DOHH2 (cell line): ENCODE results near the gene CTCF.

Experiments used
- H3F3A ChIP-seq: fragments of 200-600 bp; sonication (generic), shearing (Covaris generic); 2 replicates; pipeline ENCODE4 v1.6.0; 2016; ENCODE audit warnings: antibody characterized with exemption, mild to moderate bottlenecking; ENCODE audit not compliant: control insufficient read depth, insufficient read depth
- H3K27ac ChIP-seq: fragments of 200-600 bp; sonication (generic); 2 replicates; pipeline ENCODE4 v1.5.1; 2014; ENCODE audit warnings: low read depth, mild to moderate bottlenecking, low read length, moderate library complexity
- H3K27me3 ChIP-seq: fragments of 200-600 bp; sonication (generic); 2 replicates; pipeline ENCODE4 v1.6.1; 2014; ENCODE audit warnings: mild to moderate bottlenecking, low read length, mixed read lengths; ENCODE audit not compliant: control insufficient read depth
- H3K36me3 ChIP-seq: fragments of 200-600 bp; sonication (generic); 2 replicates; pipeline ENCODE4 v1.6.1; 2014; ENCODE audit warnings: mild to moderate bottlenecking, low read length, moderate library complexity, mixed read lengths; ENCODE audit not compliant: control insufficient read depth
- H3K4me1 ChIP-seq: fragments of 200-600 bp; sonication (generic); 2 replicates; pipeline ENCODE4 v1.6.1; 2014; ENCODE audit warnings: mild to moderate bottlenecking, low read length, mixed read lengths; ENCODE audit not compliant: control insufficient read depth
- H3K4me2 ChIP-seq: fragments of 200-600 bp; sonication (generic); 2 replicates; pipeline ENCODE4 v1.6.0; 2014; ENCODE audit warnings: mild to moderate bottlenecking, low read length, moderate library complexity
- H3K4me3 ChIP-seq: fragments of 200-600 bp; sonication (generic); 2 replicates; pipeline ENCODE4 v1.5.1; 2014; ENCODE audit warnings: mild to moderate bottlenecking, low read length, mixed read lengths
- H3K79me2 ChIP-seq: fragments of 200-600 bp; sonication (generic); 2 replicates; pipeline ENCODE4 v1.6.1; 2014; ENCODE audit warnings: mild to moderate bottlenecking, low read length, mixed read lengths; ENCODE audit not compliant: control insufficient read depth
- H3K9me2 ChIP-seq: fragments of 200-600 bp; sonication (generic); replicated peaks from 2 replicates; pipeline ENCODE4 v1.6.1; 2014; ENCODE audit warnings: mild to moderate bottlenecking, low read length, mixed read lengths; ENCODE audit not compliant: control insufficient read depth
- H3K9me3 ChIP-seq: fragments of 200-600 bp; sonication (generic); 2 replicates; pipeline ENCODE4 v1.6.1; 2014; ENCODE audit warnings: antibody characterized with exemption, low read length, mixed read lengths; ENCODE audit not compliant: control insufficient read depth, insufficient read depth
- H4K20me1 ChIP-seq: fragments of 200-600 bp; sonication (generic); 2 replicates; pipeline ENCODE4 v1.6.0; 2014; ENCODE audit warnings: low read depth, mild to moderate bottlenecking, antibody characterized with exemption, low read length, moderate library complexity; ENCODE audit not compliant: control insufficient read depth, insufficient read depth
- EZH2phosphoT487 ChIP-seq: fragments of 200-600 bp; sonication (generic); IDR thresholded peaks from 2 replicates; pipeline ENCODE4 v1.6.1; 2017; ENCODE audit warnings: borderline replicate concordance, mild to moderate bottlenecking, antibody characterized with exemption, low read length, moderate library complexity, mixed read lengths
- TF ChIP-seq, protein P1 (sequence below): fragments of 200-600 bp; sonication (generic); IDR thresholded peaks from one replicate; pipeline ENCODE4 v1.5.1; 2014; ENCODE audit warnings: antibody characterized with exemption, mild to moderate bottlenecking, low read depth, low read length; ENCODE audit not compliant: poor library complexity, severe bottlenecking

CTCF gene

DNA sequence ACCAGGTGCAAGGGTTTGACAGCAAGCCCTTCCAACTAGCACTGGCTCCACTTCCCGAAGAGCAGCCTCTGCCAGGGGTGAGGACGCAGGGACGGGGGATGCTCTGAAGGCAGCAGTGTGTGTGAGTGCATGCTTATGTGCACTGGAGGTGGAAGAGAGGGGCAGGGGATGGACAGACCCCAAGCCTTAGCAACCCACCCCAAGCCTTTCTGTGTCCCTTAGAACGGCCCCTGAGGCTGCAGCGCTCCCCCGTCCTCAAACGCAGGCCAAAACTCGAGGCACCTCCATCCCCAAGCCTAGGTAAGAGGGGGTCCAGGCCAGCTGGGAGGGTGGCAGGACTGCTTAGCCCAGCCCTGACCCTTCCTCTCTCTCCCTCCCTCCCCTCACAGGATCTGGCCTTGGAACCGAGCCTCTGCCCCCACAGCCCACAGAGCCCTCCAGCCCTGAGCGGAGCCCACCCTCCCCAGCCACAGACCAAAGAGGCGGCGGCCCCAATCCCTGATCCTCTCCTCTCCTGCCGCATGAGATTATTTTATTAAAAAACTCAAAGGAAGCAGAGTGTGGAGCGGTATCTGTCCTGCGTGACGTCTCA is 94.8 kb downstream of the CTCF start:
- H3K79me2 ChIP-seq = peaks cover 29% of the 10 kb centered on the region
- H3K27me3 ChIP-seq = no peaks in the 10 kb centered on the region
- peaks cover 24% of the 10 kb centered on the region for H3K4me1 ChIP-seq
- H3K9me2 ChIP-seq = no peaks in the 10 kb centered on the region
- peaks cover 3% of the 10 kb centered on the region; the same call in 1 of the 2 replicates for H3F3A ChIP-seq
- no peak overlapping the region for H3K4me3 ChIP-seq
- H3K9me3 ChIP-seq = no peaks in the 10 kb centered on the region
- TF ChIP-seq, protein P1, sequence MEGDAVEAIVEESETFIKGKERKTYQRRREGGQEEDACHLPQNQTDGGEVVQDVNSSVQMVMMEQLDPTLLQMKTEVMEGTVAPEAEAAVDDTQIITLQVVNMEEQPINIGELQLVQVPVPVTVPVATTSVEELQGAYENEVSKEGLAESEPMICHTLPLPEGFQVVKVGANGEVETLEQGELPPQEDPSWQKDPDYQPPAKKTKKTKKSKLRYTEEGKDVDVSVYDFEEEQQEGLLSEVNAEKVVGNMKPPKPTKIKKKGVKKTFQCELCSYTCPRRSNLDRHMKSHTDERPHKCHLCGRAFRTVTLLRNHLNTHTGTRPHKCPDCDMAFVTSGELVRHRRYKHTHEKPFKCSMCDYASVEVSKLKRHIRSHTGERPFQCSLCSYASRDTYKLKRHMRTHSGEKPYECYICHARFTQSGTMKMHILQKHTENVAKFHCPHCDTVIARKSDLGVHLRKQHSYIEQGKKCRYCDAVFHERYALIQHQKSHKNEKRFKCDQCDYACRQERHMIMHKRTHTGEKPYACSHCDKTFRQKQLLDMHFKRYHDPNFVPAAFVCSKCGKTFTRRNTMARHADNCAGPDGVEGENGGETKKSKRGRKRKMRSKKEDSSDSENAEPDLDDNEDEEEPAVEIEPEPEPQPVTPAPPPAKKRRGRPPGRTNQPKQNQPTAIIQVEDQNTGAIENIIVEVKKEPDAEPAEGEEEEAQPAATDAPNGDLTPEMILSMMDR = no peak
- TF ChIP-seq EZH2phosphoT487 = no peak
- H3K4me2 ChIP-seq = peak overlapping the region; percentile 2; the same call in 1 of the 2 replicates
- H3K36me3 ChIP-seq = peaks cover 65% of the 10 kb centered on the region
- no peak overlapping the region for H3K27ac ChIP-seq
- H4K20me1 ChIP-seq = peaks cover 4% of the 10 kb centered on the region; the same call in 1 of the 2 replicates

DNA sequence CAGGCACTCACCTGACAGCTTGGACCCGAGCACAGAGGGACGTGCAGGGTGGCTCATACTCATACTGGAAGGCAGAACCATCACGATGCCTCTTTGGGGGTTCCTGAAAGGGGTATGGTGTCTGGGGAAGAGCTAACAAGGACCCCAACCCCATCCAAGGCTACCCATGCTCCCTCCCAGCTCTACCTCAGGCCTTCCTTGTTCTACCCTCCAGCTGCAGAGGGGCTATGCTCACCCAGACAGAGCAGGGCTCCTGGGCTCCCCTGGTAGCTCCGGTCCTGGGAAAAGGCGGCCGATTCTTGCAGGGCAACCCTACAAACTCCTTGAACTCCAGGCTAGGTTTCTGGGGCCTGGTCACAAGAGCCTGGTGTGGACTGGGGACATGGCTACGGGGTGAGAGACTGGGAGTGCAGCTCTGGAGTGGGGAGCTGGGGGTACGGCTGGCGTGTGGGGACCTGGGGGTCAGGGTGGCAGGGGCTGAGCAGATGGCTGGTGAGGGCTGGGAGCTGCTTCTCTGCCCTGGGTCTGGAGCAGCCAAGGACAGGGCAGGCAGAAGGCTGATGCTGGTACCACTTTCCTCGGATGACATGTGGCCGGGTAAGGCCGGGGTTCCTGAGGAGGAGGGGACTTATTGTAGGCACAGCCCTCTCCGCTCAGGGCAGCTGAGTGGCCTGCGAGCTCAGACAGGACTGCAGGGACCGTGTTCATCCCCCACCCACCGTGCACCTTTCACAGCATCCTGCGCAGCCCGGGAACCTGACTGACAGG is 95.6 kb downstream of the CTCF start:
- Histone ChIP-seq H3F3A (peaks cover 3% of the 10 kb centered on the region; the same call in 1 of the 2 replicates), H3K79me2 (peaks cover 29% of the 10 kb centered on the region), H3K4me2 (peak overlapping the region; percentile 94), H3K9me2 (no peaks in the 10 kb centered on the region), H3K4me3 (no peak overlapping the region), H4K20me1 (peaks cover 4% of the 10 kb centered on the region; the same call in 1 of the 2 replicates), H3K27ac (no peak overlapping the region), H3K4me1 (peaks cover 24% of the 10 kb centered on the region), H3K9me3 (no peaks in the 10 kb centered on the region), H3K36me3 (peaks cover 70% of the 10 kb centered on the region), H3K27me3 (no peaks in the 10 kb centered on the region)
- TF ChIP-seq, protein P1 = no peak
- TF ChIP-seq EZH2phosphoT487 = no peak

DNA sequence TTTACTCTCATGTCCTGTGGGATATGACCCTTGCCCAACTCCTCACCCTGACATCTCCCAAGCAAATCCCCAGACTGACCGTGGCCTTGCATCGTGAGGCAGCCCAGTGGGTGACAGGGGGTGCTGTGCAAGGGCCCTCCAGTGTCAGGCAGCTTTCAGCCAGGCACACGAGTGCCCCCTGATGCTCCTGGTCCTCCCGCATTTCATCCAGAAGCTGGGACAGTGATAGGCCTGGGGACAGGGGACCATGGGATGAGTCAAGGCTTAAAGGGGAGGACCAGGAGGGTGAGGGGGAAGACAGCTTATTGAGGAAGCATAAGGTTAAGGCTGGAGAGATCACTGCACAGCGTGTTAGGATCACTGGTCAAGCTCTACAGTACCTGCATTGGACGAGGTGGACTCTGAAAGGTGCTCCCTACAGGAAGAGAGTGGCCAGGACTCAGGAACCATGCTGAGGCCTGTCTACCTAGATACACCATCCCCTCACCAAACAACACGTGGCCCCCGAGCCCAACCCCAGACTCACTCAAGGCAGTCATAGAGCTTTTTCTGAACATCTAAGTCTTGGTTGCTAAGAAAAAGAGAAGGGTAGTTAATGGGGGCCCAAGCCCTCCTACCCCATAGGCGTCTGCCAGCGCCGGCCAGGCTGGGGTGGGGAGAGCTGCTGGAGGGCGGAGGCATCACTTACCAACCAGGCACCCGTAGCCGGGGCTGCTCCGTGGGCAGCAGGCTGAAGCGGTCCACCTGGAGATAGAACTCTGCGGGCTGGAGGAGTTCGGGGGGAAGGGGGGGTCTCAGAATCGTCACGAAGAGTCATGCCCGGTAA is 96.7 kb downstream of the CTCF start:
- Histone ChIP-seq H3K4me2 (peak overlapping the region; percentile 94), H4K20me1 (peaks cover 4% of the 10 kb centered on the region; the same call in 1 of the 2 replicates), H3K9me2 (no peaks in the 10 kb centered on the region), H3K27ac (peak overlapping the region; percentile 79), H3K9me3 (no peaks in the 10 kb centered on the region), H3K79me2 (peaks cover 29% of the 10 kb centered on the region), H3K36me3 (peaks cover 73% of the 10 kb centered on the region), H3K4me1 (peaks cover 24% of the 10 kb centered on the region), H3K4me3 (peak overlapping the region; percentile 98), H3F3A (peaks cover 3% of the 10 kb centered on the region; the same call in 1 of the 2 replicates), H3K27me3 (no peaks in the 10 kb centered on the region)
- TF ChIP-seq, protein P1 = no peak
- TF ChIP-seq EZH2phosphoT487 = no peak
